ENCODE results near the gene MBNL1.
A peak's percentile ranks its signal among the peaks of the same experiment; 100 is the strongest.

MBNL1 gene

DNA sequence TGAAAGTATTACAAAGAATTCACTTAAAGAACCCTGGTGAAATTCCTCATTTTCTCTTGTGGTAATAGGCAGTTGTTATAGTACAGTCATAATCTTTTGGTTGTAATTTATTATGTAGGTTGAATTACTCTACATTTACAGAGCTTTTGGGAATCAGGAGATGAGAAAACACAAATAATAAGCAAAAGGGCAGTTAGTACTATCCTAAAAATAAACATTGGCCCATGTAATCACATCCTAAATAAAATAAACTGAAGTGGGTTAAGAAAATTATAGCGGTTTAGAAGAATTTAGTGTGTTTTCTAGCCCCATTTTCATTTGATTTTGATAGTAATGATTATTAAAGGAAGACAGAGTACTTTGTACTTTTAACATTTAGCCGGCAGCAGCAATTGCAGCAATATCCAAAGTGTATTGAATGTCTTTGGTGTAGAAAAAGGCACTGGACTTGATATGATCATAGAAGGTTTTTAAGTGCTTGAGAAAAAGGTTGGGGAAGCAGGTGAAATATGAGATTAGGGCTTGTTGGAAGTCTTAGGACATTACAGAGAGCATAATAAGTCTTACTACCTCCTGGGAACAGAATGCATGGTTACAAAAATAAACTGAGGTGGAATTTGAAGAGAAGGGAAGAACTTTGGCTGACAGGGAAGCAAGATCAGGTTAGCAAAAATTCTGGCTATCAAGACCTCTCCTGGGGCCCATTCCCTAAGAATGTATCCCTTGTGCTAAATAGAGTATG, 79.9 kb downstream of the MBNL1 start:
- peaks cover 36% of the 10 kb centered on the region for H3K4me1 Mint-ChIP-seq
- peaks cover 27% of the 10 kb centered on the region for H3K36me3 Mint-ChIP-seq
- ATAC-seq: no peak
- no peaks in the 10 kb centered on the region for H3K9me3 Mint-ChIP-seq
- no peaks in the 10 kb centered on the region for H3K27me3 Mint-ChIP-seq
- no peak overlapping the region for H3K4me3 Mint-ChIP-seq
- H3K27ac Mint-ChIP-seq: no peak overlapping the region

DNA sequence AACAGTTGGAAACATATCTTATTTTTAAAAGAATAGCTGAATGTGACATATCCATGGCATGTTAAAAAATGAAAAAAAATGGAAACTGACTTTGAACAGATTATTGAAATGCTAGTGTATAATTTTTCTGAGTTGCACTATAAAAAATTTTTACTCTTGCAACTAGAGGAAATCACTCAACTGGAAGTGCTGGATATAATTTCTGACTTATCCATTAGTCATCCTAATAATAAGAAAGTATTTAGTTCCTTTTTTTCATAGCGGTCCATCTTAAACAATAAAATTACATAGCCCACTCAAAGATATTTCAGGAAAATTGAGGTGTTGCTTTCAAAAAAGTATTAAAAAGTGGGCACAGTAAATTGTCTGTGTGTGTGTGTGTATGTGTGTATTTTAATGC, 80.7 kb downstream of the MBNL1 start:
- H3K36me3 Mint-ChIP-seq: peaks cover 31% of the 10 kb centered on the region
- no peaks in the 10 kb centered on the region for H3K9me3 Mint-ChIP-seq
- no peak overlapping the region for H3K27ac Mint-ChIP-seq
- no peaks in the 10 kb centered on the region for H3K27me3 Mint-ChIP-seq
- no peak for ATAC-seq
- H3K4me1 Mint-ChIP-seq: peaks cover 35% of the 10 kb centered on the region
- H3K4me3 Mint-ChIP-seq: no peak overlapping the region

DNA sequence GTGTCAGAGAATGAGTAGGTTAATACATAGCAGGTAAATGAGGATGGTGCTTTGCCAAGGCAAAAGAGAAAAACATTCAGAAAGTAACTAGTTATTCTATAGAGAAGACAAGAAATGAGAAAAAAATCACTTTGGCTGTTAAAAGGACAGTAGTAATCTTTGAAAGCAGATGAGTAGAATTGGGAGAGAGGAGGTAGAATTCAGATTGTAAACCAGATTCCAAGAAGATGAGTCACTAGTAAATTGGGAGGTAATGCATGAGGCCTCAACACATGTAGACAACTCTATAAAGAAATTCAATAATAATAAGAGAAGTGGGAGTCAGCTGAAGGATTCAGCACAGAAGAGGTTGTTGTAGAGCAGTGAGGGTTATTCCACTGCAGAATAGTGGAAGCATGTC, 81.4 kb downstream of the MBNL1 start:
- Mint-ChIP-seq H3K4me1 (peaks cover 27% of the 10 kb centered on the region), H3K9me3 (no peaks in the 10 kb centered on the region), H3K27ac (no peak overlapping the region), H3K27me3 (no peaks in the 10 kb centered on the region), H3K36me3 (peaks cover 25% of the 10 kb centered on the region), H3K4me3 (no peak overlapping the region)
- ATAC-seq: no peak

DNA sequence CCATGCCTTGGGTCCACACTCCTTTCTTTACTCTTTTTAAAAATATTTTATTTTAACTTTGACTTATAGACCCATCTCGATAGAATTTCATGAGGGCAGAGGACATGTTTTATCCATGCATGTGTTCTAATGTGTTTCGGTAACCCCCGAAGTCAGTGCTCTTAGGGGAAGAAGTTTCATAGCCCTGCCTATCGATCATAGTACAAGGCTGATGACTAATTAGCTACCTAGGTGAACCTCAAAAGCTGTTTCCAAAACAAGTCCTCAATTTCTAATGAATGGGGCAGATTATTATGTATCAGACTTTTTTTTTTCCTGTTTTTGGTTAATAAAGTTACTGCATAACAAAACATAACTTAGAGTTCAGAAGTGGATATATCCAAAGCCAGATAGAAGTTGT, 82.0 kb downstream of the MBNL1 start:
- Mint-ChIP-seq H3K36me3 (peaks cover 23% of the 10 kb centered on the region), H3K4me1 (peaks cover 27% of the 10 kb centered on the region), H3K27me3 (no peaks in the 10 kb centered on the region), H3K4me3 (no peak overlapping the region), H3K9me3 (no peaks in the 10 kb centered on the region), H3K27ac (no peak overlapping the region)
- ATAC-seq: no peak

DNA sequence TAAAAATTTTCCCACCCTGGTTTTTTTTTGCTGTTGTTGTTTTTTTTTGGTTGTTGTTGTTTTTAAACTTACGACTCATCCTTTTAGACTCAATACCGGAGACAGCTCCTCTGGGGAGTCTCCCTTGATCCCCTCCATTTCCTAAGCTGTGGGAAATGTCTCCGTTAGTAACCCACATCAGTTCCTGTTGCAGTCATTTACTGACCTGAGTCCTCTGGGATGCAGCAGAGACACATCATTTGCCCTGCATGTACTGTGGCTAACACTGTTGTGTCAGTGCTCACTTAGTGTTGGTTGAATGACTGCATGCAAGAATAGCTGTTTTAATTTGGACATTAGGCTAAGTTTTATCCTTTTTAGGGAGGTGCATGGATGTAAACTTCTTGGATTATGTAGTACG, 83.8 kb downstream of the MBNL1 start:
- peaks cover 35% of the 10 kb centered on the region for H3K4me1 Mint-ChIP-seq
- peak; percentile 47 for ATAC-seq
- H3K27ac Mint-ChIP-seq: peak overlapping the region; percentile 84
- no peak overlapping the region for H3K4me3 Mint-ChIP-seq
- H3K36me3 Mint-ChIP-seq: peaks cover 33% of the 10 kb centered on the region
- H3K9me3 Mint-ChIP-seq: no peaks in the 10 kb centered on the region
- no peaks in the 10 kb centered on the region for H3K27me3 Mint-ChIP-seq

DNA sequence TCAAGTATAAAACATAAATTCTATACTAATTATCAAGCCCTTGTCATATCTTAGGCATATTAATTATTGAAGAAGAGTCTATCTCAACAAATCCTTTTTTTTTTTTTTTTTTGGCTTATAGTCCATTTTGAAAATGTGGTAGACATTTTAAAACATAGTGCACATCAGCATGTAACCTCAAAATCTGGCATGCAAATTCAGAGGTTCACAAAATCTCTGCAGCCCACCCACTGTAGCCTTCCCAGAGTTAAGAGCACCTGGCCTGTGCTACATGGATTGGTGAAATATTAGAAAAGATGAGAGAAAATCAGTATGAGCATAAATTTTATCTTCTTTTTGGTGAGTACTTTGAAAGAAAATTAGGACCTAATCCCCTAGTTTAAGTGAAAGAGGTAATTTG, 84.8 kb downstream of the MBNL1 start:
- no peak for ATAC-seq
- Mint-ChIP-seq H3K27me3 (no peaks in the 10 kb centered on the region), H3K36me3 (peaks cover 38% of the 10 kb centered on the region), H3K4me3 (no peak overlapping the region), H3K9me3 (no peaks in the 10 kb centered on the region), H3K27ac (peak overlapping the region; percentile 84), H3K4me1 (peaks cover 45% of the 10 kb centered on the region)

DNA sequence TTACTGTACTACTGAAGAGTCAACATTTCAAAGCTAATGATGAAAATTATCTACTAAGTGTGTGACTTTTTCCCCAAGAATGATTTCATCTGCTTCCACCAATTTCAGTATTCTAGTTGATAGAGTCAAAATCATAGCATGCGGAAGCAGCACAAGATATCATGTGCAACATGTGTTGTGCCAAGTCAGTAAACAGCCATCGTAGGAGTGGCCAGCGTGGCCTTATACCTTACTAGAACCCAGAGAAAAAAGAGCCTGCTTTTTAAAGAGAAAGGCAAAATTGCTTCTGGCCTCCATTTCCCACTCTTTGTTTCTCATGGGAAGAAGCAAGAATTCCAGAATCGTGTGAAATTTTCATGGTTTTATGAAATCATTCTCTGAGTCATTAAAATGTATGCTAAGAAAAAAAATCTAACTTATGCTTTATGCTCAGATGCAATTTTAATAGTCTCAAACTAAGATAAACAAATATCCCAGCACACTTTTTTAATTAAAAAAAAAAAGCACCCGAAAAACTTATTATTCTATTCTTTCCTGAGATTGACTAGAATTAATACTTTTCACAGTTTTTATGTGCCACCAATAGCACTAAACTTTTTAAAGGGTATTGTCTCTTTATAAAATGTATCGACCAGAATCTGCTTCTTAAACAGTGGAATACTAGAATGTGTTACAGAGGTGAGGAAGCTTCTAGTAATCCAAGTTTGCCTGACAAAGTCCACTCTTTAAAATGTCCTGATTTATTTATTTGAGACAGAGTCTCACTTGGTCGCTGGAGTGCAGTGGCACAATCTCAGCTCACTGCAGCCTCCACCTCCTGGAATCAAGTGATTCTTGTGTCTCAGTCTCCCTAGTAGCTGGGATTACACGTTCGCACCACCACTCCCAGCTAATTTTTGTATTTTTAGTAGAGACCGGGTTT, 87.3 kb downstream of the MBNL1 start:
- peaks cover 51% of the 10 kb centered on the region for H3K36me3 Mint-ChIP-seq
- ATAC-seq: no peak
- no peaks in the 10 kb centered on the region for H3K27me3 Mint-ChIP-seq
- peaks cover 61% of the 10 kb centered on the region for H3K4me1 Mint-ChIP-seq
- no peaks in the 10 kb centered on the region for H3K9me3 Mint-ChIP-seq
- H3K4me3 Mint-ChIP-seq: no peak overlapping the region
- H3K27ac Mint-ChIP-seq: peak overlapping the region; percentile 57

DNA sequence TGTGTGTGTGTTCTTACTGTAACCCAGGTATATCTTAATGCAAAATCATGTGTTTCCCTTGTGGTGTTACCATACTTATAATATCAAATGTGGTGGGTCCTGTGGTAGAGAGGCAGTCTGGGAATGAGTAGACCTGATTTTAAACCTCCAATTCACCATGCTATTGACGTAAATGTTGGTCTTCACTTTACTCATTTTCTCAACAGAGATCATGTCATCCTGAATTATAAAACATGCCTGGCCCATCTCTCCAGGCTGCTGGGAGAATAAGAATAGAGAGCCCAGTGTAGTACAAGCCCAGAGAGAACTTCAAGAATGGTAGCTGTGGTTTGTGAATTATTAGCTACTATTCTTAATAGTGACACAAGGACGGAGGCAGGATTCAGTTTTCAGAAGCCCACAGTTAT, 88.1 kb downstream of the MBNL1 start:
- Mint-ChIP-seq H3K9me3 (no peaks in the 10 kb centered on the region), H3K4me1 (peaks cover 61% of the 10 kb centered on the region), H3K36me3 (peaks cover 59% of the 10 kb centered on the region), H3K27me3 (no peaks in the 10 kb centered on the region), H3K27ac (peak overlapping the region; percentile 57), H3K4me3 (no peak overlapping the region)
- peak; percentile 73 for ATAC-seq

DNA sequence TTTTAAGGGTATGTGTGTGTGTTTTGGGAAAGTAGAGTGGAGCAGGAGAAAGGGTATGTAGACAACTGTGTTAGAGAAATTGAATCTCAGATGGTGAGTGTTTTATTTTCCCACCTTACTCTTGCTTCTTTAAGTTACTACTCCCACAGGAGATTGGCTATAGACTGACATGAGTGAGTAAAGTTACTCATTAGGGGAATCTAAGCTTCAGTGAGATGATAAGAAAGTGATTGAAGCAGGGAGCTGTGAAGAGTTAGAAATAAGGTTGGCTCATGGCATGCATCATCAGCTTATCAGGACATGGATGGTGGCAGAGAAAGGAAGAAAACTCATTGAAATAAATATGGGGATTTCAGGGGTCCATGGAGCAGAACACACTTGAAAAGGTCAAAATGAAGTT, 88.9 kb downstream of the MBNL1 start:
- no peaks in the 10 kb centered on the region for H3K9me3 Mint-ChIP-seq
- H3K4me3 Mint-ChIP-seq: no peak overlapping the region
- peak overlapping the region; percentile 57 for H3K27ac Mint-ChIP-seq
- peaks cover 55% of the 10 kb centered on the region for H3K4me1 Mint-ChIP-seq
- no peak for ATAC-seq
- H3K27me3 Mint-ChIP-seq: no peaks in the 10 kb centered on the region
- peaks cover 59% of the 10 kb centered on the region for H3K36me3 Mint-ChIP-seq

DNA sequence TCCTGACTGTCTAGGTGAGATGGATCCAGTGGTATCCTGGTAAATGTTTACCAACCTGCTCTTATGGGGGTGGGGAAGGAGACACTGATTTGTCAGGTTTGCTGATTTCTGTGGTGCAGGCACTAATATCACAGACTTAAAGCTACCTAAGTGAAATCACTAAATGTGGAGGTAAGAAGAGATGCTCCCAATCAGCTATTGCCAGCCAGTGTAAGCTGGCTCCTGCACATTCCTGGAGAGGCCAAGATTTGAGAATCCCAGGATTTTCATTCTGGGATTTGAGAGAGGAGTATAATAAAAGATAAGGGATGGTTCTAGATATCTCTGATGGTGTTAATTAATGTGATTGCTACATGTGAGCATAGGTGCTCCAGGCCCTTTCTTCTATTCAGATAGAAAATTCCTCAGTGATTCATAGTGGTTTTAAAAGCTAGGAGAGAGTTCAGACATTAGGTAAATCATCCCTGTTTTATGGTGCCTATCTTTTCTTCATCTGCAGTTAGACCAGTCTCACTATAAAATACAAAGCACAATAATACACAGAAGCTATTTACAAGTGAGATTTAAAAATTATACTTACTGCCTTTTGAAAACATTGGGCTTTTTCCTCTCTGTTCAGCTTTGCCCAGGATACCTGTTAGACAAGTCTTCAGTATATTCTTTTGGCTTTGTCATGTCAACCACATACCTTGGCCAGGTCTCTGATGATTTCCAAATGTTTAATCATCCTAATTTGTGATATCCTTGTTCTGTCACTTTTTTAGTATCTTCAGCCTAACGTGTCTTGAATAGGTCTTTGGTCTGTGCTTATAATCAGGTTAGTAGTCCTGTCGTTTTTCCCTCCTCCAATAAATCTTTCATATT, 90.9 kb downstream of the MBNL1 start:
- Mint-ChIP-seq H3K27me3 (no peaks in the 10 kb centered on the region), H3K4me1 (peaks cover 58% of the 10 kb centered on the region), H3K36me3 (peaks cover 61% of the 10 kb centered on the region), H3K4me3 (no peak overlapping the region), H3K9me3 (no peaks in the 10 kb centered on the region), H3K27ac (peak overlapping the region; percentile 12)
- ATAC-seq: no peak

DNA sequence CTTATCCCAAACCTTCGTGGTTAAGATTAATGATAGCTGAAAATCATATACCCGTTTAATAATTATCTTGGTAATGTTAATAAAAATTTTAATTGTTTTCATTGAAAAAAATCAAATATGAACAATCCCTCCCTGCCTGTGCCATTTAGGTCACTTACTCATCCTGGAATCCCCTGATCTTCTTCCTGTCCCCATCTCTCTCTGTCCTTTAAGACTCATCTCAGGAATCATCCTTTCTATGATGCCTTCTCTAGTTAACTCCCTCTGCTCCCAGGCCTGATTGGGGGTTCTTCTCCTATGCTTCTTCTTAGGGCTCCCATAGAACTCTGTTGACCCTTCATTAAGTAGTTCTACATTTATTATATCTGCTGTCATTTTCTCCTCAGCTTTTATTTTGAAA, 91.6 kb downstream of the MBNL1 start:
- H3K36me3 Mint-ChIP-seq: peaks cover 63% of the 10 kb centered on the region
- peak overlapping the region; percentile 12 for H3K27ac Mint-ChIP-seq
- ATAC-seq: no peak
- no peaks in the 10 kb centered on the region for H3K9me3 Mint-ChIP-seq
- no peak overlapping the region for H3K4me3 Mint-ChIP-seq
- H3K27me3 Mint-ChIP-seq: no peaks in the 10 kb centered on the region
- peaks cover 58% of the 10 kb centered on the region for H3K4me1 Mint-ChIP-seq

DNA sequence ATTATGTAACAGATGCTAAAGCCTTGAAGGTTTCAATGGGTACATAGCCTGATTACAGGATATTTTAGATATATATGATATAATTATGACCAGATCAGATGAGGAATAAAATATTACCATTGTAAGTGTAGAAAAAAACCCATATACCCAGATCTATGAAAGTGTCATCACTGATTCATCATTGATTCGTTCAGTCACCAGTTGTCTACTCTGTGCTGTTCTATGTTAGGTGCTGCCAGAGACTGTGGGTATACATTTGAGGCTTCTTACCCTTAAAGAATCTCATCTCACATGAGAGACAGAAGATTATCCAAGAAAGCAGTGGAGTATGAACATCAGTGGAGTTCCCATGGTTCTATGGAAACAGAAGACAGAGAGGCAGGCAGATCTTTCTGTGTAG, 92.2 kb downstream of the MBNL1 start:
- peaks cover 63% of the 10 kb centered on the region for H3K36me3 Mint-ChIP-seq
- peak overlapping the region; percentile 21 for H3K27ac Mint-ChIP-seq
- no peak for ATAC-seq
- no peaks in the 10 kb centered on the region for H3K27me3 Mint-ChIP-seq
- H3K4me3 Mint-ChIP-seq: no peak overlapping the region
- no peaks in the 10 kb centered on the region for H3K9me3 Mint-ChIP-seq
- peaks cover 58% of the 10 kb centered on the region for H3K4me1 Mint-ChIP-seq

DNA sequence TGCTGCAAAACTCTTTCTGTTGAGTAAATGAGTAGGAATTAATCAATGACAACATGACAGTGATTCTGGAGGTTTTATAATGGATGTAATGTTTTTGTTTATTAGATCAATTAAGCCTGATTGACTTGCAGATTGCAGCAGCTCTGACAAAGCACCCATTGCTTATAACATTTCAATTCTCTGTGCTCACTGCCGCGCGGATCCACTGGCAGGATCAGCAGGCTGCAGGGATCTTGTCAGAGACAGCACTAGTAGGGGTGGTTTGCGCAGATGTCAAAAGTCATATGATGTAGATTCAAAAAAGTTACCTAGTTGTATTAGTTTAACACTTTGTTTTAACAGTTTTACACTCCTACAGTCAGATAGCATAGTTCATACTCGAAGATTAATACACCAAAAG, 93.4 kb downstream of the MBNL1 start:
- H3K4me3 Mint-ChIP-seq: no peak overlapping the region

DNA sequence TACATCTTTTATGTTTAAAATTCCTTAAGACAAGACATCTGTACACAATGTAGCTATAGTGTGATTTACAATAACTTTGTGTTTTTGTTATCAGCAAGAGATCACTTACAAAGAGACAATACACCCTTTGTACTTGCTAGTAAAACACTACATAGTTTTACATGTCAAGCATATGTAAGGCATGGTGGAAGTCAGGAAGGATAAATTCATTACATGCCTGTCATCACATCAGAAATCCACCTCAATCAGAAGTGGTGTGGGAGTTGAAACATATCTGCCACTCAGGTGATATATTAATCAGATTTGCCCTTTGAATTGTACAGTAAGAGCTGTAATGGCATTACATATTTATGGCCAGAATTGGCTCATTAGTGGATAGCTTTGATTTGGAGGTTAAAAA, 95.5 kb downstream of the MBNL1 start:
- Mint-ChIP-seq H3K27ac (peak overlapping the region; percentile 55), H3K4me1 (peaks cover 60% of the 10 kb centered on the region), H3K27me3 (no peaks in the 10 kb centered on the region), H3K36me3 (peaks cover 73% of the 10 kb centered on the region), H3K4me3 (no peak overlapping the region), H3K9me3 (peaks cover 3% of the 10 kb centered on the region)
- no peak for ATAC-seq

More for the DNA sequence above, 93.4 kb downstream of the MBNL1 start:
- Mint-ChIP-seq H3K4me1 (peaks cover 55% of the 10 kb centered on the region), H3K36me3 (peaks cover 62% of the 10 kb centered on the region), H3K27me3 (no peaks in the 10 kb centered on the region), H3K27ac (peak overlapping the region; percentile 21), H3K9me3 (peaks cover under 1% of the 10 kb centered on the region)
- ATAC-seq: no peak

DNA sequence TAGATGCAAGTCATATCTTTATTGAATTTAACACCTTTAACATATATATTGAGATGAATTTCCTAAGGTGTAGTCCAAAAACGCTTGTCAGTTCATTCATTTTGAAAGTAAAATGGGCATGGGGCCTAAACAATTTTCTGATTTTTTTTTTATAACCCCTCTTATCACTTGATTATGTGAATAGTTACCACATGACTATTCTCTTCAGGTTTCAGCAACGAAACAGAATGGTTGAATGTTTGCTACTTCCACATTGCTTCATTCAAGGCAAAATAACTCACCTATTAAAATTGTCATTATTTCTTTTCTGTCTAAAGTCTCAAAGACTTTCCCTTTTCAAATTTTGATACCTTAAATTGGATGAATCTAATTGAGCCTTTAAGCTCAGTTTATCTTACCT, 96.4 kb downstream of the MBNL1 start:
- peak overlapping the region; percentile 55 for H3K27ac Mint-ChIP-seq
- no peak overlapping the region for H3K4me3 Mint-ChIP-seq
- H3K9me3 Mint-ChIP-seq: peaks cover 3% of the 10 kb centered on the region
- no peak for ATAC-seq
- peaks cover 61% of the 10 kb centered on the region for H3K4me1 Mint-ChIP-seq
- H3K27me3 Mint-ChIP-seq: no peaks in the 10 kb centered on the region
- peaks cover 76% of the 10 kb centered on the region for H3K36me3 Mint-ChIP-seq
